HepG2 (cell line): Measurements from ENCODE around the gene ZBP1. TPM values are rescaled to one million over a fixed set of nuclear protein-coding genes. Genes with fewer than 3 reads are reported as not detected.

Source experiments
- ATAC-seq: fragments of 200-7000 bp; cut with Tn5 transposase; 3 replicates; pipeline ENCODE4 v1.9.1; 2020; ENCODE audit warnings: mild to moderate bottlenecking, moderate library complexity
- BruUV-seq: library from RNA; stranded (reverse); fragments of 400-500 nt; replicated peaks from 2 replicates; lab custom pipeline; 2021; lab: Mats Ljungman, UMichigan
- CTCF ChIA-PET: fragments of 300-600 bp; formaldehyde crosslinking; extraction: SDS; loops from one replicate; lab custom pipeline; 2021; ENCODE audit warnings: low total read pairs, inconsistent platforms, low intra/inter-chr PET ratio; lab: Yijun Ruan, JAX
- POLR2A ChIA-PET: fragments of 350-600 bp; sonication (Branson Sonifier 250); formaldehyde crosslinking; loops from one replicate; lab custom pipeline; 2020; ENCODE audit warnings: antibody characterized with exemption, inconsistent platforms; lab: Yijun Ruan, JAX
- DNase-seq: peaks from one replicate; pipeline ENCODE4 v3.0.0-alpha.2; 2015; ENCODE audit warnings: low spot score
- FAIRE-seq: peaks from 3 replicates; lab custom pipeline; 2011; peaks lifted over from hg19 to GRCh38; lab: Jason Lieb, UNC
- H2AFZ ChIP-seq: one replicate; pipeline ENCODE4 v1.6.1; 2011; ENCODE audit warnings: low read length, inconsistent platforms
- H3K27ac ChIP-seq: fragments of 300-600 bp; 3 replicates; pipeline ENCODE4 v1.8.0; 2011; ENCODE audit warnings: mixed run types, mild to moderate bottlenecking, mixed read lengths, low read length, inconsistent platforms; ENCODE audit not compliant: insufficient read depth; ENCODE audit errors: extremely low read length
- H3K27me3 ChIP-seq, 2 experiments: fragments of 200-600 bp in 1 of 2; 2 replicates in 1 of 2; 3 replicates in 1 of 2; pipeline versions ENCODE4 v1.6.0 to v1.8.0; 2011; ENCODE audit warnings: low read length in 2 of 2, mild to moderate bottlenecking in 2 of 2, moderate library complexity in 2 of 2, inconsistent platforms in 1 of 2; ENCODE audit not compliant: insufficient read depth in 2 of 2, control insufficient read depth in 1 of 2
- H3K36me3 ChIP-seq, 2 experiments: fragments of 200-600 bp in 1 of 2; replicated peaks in 1 of 2; 2 replicates in 1 of 2; 3 replicates in 1 of 2; pipeline versions ENCODE4 v1.5.1 to v1.8.0; 2011; ENCODE audit warnings: low read length in 2 of 2, inconsistent platforms in 1 of 2; ENCODE audit not compliant: insufficient read depth in 2 of 2, control insufficient read depth in 1 of 2
- H3K4me1 ChIP-seq: 2 replicates; pipeline ENCODE4 v1.5.1; 2012; ENCODE audit warnings: low read length, inconsistent platforms; ENCODE audit not compliant: insufficient read depth
- H3K4me2 ChIP-seq: 2 replicates; pipeline ENCODE4 v1.6.0; 2011; ENCODE audit warnings: low read depth, low read length, inconsistent platforms
- H3K4me3 ChIP-seq, 3 experiments: fragments of 200-600 bp in 1 of 3; sonication (generic), shearing (Covaris generic) in 1 of 3; replicated peaks in 1 of 3; 2 replicates each; pipeline ENCODE4 v1.5.1; 2011 to 2016; ENCODE audit warnings: low read length in 3 of 3, inconsistent platforms in 2 of 3, low read depth in 2 of 3, mild to moderate bottlenecking in 2 of 3, control low read depth in 1 of 3, mixed read lengths in 1 of 3; ENCODE audit not compliant: insufficient read depth in 1 of 3
- H3K79me2 ChIP-seq: one replicate; pipeline ENCODE4 v1.6.1; 2011; ENCODE audit warnings: low read length, inconsistent platforms; ENCODE audit not compliant: insufficient read depth
- H3K9ac ChIP-seq: 2 replicates; pipeline ENCODE4 v1.6.0; 2011; ENCODE audit warnings: mild to moderate bottlenecking, low read depth, low read length, inconsistent platforms; ENCODE audit not compliant: insufficient read depth
- H3K9me3 ChIP-seq: 2 replicates; pipeline ENCODE4 v1.5.1; 2012; ENCODE audit warnings: mild to moderate bottlenecking, low read length
- H4K20me1 ChIP-seq: 2 replicates; pipeline ENCODE4 v1.6.0; 2011; ENCODE audit warnings: inconsistent platforms, mild to moderate bottlenecking, low read length, moderate library complexity; ENCODE audit not compliant: insufficient read depth
- ETV5 ChIP-seq: IDR thresholded peaks from 2 replicates; pipeline ENCODE4 v1.6.1; 2018; ENCODE audit warnings: missing biosample characterization, missing genetic modification reagents, inconsistent platforms, borderline replicate concordance
- FOXO1 ChIP-seq: sonication (generic); formaldehyde crosslinking; IDR thresholded peaks from 2 replicates; pipeline ENCODE4 v1.4.0; 2020; ENCODE audit warnings: missing genetic modification reagents
- HNF4G ChIP-seq, 2 experiments: sonication (generic) in 1 of 2; formaldehyde crosslinking in 1 of 2; IDR thresholded peaks; 2 replicates each; pipeline versions ENCODE4 v1.4.0 to v1.6.1; 2011 to 2020; ENCODE audit warnings: borderline replicate concordance in 2 of 2, low read depth in 2 of 2, mild to moderate bottlenecking in 2 of 2, low read length in 1 of 2, missing genetic modification reagents in 1 of 2, moderate library complexity in 1 of 2
- IRF9 ChIP-seq: sonication (generic); formaldehyde crosslinking; IDR thresholded peaks from 2 replicates; pipeline ENCODE4 v1.8.0; 2022; ENCODE audit warnings: missing genetic modification reagents, mild to moderate bottlenecking, borderline replicate concordance
- MYC ChIP-seq: sonication (generic); formaldehyde crosslinking; IDR thresholded peaks from 2 replicates; pipeline ENCODE4 v1.9.0; 2021; ENCODE audit warnings: missing genetic modification reagents, borderline replicate concordance
- RARA ChIP-seq: IDR thresholded peaks from 2 replicates; pipeline ENCODE4 v1.6.1; 2016; ENCODE audit warnings: missing genetic modification reagents, missing compliant biosample characterization
- RBM39 ChIP-seq: fragments of 200-400 bp; formaldehyde crosslinking; IDR thresholded peaks from one replicate; pipeline ENCODE4 v1.6.1; 2018; ENCODE audit warnings: antibody characterized with exemption, mild to moderate bottlenecking, low read depth, low read length; ENCODE audit not compliant: poor library complexity, severe bottlenecking
- SIN3B ChIP-seq: fragments of 150-350 bp; IDR thresholded peaks from 2 replicates; pipeline ENCODE4 v1.6.1; 2014; ENCODE audit warnings: low read length
- SMC3 ChIP-seq: IDR thresholded peaks from 2 replicates; pipeline ENCODE4 v1.6.1; 2011; ENCODE audit warnings: low read length, improper control_type of control experiment
- ZIK1 ChIP-seq: sonication (generic); formaldehyde crosslinking; IDR thresholded peaks from 2 replicates; pipeline ENCODE4 v1.5.0; 2020; ENCODE audit warnings: mild to moderate bottlenecking, low read depth, missing genetic modification reagents, borderline replicate concordance
- ZNF225 ChIP-seq: sonication (generic); formaldehyde crosslinking; IDR thresholded peaks from 2 replicates; pipeline ENCODE4 v1.4.0; 2020; ENCODE audit warnings: mild to moderate bottlenecking, missing genetic modification reagents
- ZNF609 ChIP-seq: sonication (generic); formaldehyde crosslinking; IDR thresholded peaks from 2 replicates; pipeline ENCODE4 v1.4.0; 2020; ENCODE audit warnings: mild to moderate bottlenecking, missing genetic modification reagents, borderline replicate concordance
- WGBS: methylation state at CpG from one replicate; pipeline ENCODE4 v1.1.6; 2017; ENCODE audit warnings: low lambda C conversion rate; 5-methylcytosine and 5-hydroxymethylcytosine counted together
- in situ Hi-C: cut with HindIII; loops from 2 replicates; pipeline ENCODE4 v1.10.0; 2017; ENCODE audit warnings: low pct_unique_long_range_greater_than_20kb; ENCODE audit not compliant: extremely low pct_ligation_motif_present
- intact Hi-C: fragments of 100-400 bp; cut with micrococcal nuclease; formaldehyde crosslinking; loops from one replicate; pipeline ENCODE4 v1.10.0; 2022; ENCODE audit not compliant: unreplicated experiment
- polyA plus RNA-seq, 8 experiments: library from polyadenylated mRNA; depleted of rRNA in 3 of 8; stranded (reverse) in 7 of 8; unstranded in 1 of 8; fragments of >200 nt; fragmentation: Illumina TruSeq in 4 of 8; extraction: Trizol in 4 of 8; gene quantifications; 2 replicates each; pipeline versions ENCODE4 v1.2.1 to v1.2.3, GENCODE V29; 2011 to 2016; ENCODE audit warnings: low read depth in 4 of 8, missing spikeins in 1 of 8, mixed read lengths in 1 of 8; ENCODE audit not compliant: insufficient read depth in 1 of 8
- total RNA-seq, 5 experiments: library from RNA; depleted of rRNA; stranded (reverse); fragments of >200 nt; fragmentation: Illumina TruSeq; extraction: Trizol; gene quantifications; 2 replicates each; pipeline ENCODE4 v1.2.3, GENCODE V29; 2016; ENCODE audit warnings: low read depth in 1 of 5

The ZBP1 gene
- total and polyA plus RNA-seq, 2 of the 13 experiments (the other 11 are each of a cell fraction or from before 2014, with no cell fraction given): not detected

GRCh38 chr20:57583289-57584257 lies 36.7 kb downstream of the ZBP1 start (continued):
- TF ChIP-seq IRF9 (CRISPR knock-in tag) (peak; percentile 42; the same call in 1 of the 2 replicates), FOXO1 (CRISPR knock-in tag) (peak; percentile 1; the same call in 1 of the 2 replicates), MYC (CRISPR knock-in tag) (peak; percentile 20; the same call in 1 of the 2 replicates), HNF4G (IDR thresholded peaks at IDR 0.05; ENCODE audit: borderline replicate concordance, low read depth, low read length) (no peak), HNF4G (CRISPR knock-in tag; IDR thresholded peaks at IDR 0.05; ENCODE audit: borderline replicate concordance, low read depth) (no peak)

GRCh38 chr20:57582432-57583288 lies 37.6 kb downstream of the ZBP1 start:
- Histone ChIP-seq H3K27ac (peak overlapping the region; percentile 53), H4K20me1 (no peaks in the 10 kb centered on the region), H2AFZ (no peak overlapping the region), H3K4me1 (peaks cover 100% of the 10 kb centered on the region), H3K4me2 (peak overlapping the region; percentile 57), H3K27me3 (no peaks in the 10 kb centered on the region), H3K36me3 (no peaks in the 10 kb centered on the region), H3K9ac (no peak overlapping the region), H3K79me2 (no peaks in the 10 kb centered on the region), H3K9me3 (peaks cover 3% of the 10 kb centered on the region), H3K4me3 (peak overlapping the region in 1 of 3 experiments; percentile 30; a peak in 1 of 6 replicates)
- 28% methylated on average over 18 of the region's 21 CpGs for WGBS
- ChIA-PET POLR2A (interaction anchor here (1.2 to 3.1 kb wide), 8 partner anchors 8 to 55 kb away, joined by 3 to 23 read pairs (median 8); partner anchors contain the start of gene PCK1), CTCF (interaction anchor here (0.9 to 1.9 kb wide), 5 partner anchors 11 to 627 kb away, joined by 3 to 14 read pairs (median 3); no protein-coding TSS in a partner anchor)
- in situ Hi-C loops: loop anchor here (10.0 kb wide), 1 partner anchor 198 kb away; no protein-coding TSS in a partner anchor
- intact Hi-C loops: no loop called here
- FAIRE-seq: no peak
- DNase-seq: peak; percentile 24
- peak; percentile 56 for ATAC-seq
- no TSS peak for BruUV-seq
- no peak for TF ChIP-seq ZIK1 (CRISPR knock-in tag)
- TF ChIP-seq ZNF225: 0 out of 2 replicates have a peak, but pooled peaks have one; percentile 10
- peak; percentile 85 for TF ChIP-seq RARA
- 0 out of 2 replicates have a peak, but pooled peaks have one; percentile 11 for TF ChIP-seq SIN3B
- peak; percentile 33 for TF ChIP-seq RBM39
- TF ChIP-seq ETV5: peak; percentile 69; the same call in 1 of the 2 replicates
- TF ChIP-seq ZNF609 (CRISPR knock-in tag): peak; percentile 55; the same call in 1 of the 2 replicates
- peak; percentile 69 for TF ChIP-seq SMC3
